Epidermal melanocyte (primary cell): Measurements from ENCODE around the gene DACT1.
"Not testable (repeated sequence)": the region's sequence is repeated elsewhere in the genome, so short reads cannot be mapped to it uniquely, and the experiment has no call there.

ENCODE experiments used
- DNase-seq: peaks from one replicate; pipeline ENCODE4 v3.0.0; 2011; ENCODE audit warnings: low spot score; ENCODE audit not compliant: insufficient read length

Gene DACT1, protein sequence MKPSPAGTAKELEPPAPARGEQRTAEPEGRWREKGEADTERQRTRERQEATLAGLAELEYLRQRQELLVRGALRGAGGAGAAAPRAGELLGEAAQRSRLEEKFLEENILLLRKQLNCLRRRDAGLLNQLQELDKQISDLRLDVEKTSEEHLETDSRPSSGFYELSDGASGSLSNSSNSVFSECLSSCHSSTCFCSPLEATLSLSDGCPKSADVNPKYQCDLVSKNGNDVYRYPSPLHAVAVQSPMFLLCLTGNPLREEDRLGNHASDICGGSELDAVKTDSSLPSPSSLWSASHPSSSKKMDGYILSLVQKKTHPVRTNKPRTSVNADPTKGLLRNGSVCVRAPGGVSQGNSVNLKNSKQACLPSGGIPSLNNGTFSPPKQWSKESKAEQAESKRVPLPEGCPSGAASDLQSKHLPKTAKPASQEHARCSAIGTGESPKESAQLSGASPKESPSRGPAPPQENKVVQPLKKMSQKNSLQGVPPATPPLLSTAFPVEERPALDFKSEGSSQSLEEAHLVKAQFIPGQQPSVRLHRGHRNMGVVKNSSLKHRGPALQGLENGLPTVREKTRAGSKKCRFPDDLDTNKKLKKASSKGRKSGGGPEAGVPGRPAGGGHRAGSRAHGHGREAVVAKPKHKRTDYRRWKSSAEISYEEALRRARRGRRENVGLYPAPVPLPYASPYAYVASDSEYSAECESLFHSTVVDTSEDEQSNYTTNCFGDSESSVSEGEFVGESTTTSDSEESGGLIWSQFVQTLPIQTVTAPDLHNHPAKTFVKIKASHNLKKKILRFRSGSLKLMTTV

GRCh38 chr14:58637391-58638230 lies at the start of gene DACT1:
TSS of gene DACT1 (plus strand) at chr14:58637962. CDS start at chr14:58638203, 241 bp downstream.
- no peak for DNase-seq

DNA sequence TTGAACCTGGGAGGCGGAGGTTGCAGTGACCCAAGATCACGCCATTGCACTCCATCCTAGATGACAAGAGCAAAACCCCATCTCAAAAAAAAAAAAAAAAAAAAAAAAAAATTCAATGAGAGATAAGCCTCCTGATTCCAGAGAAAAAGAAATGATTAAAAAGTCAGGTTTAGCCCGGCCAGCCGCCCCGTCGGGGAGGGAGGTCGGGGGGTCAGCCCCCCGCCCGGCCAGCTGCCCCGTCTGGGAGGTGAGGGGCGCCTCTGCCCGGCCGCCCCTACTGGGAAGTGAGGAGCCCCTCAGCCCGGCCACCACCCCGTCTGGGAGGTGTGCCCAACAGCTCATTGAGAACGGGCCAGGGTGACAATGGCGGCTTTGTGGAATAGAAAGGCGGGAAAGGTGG lies 49.4 kb upstream of the DACT1 start:
- DNase-seq = not testable (repeated sequence)

GRCh38 chr14:58593977-58594376 lies 43.8 kb upstream of the DACT1 start:
- no peak for DNase-seq

GRCh38 chr14:58597041-58597440 lies 40.7 kb upstream of the DACT1 start:
- no peak for DNase-seq

DNA sequence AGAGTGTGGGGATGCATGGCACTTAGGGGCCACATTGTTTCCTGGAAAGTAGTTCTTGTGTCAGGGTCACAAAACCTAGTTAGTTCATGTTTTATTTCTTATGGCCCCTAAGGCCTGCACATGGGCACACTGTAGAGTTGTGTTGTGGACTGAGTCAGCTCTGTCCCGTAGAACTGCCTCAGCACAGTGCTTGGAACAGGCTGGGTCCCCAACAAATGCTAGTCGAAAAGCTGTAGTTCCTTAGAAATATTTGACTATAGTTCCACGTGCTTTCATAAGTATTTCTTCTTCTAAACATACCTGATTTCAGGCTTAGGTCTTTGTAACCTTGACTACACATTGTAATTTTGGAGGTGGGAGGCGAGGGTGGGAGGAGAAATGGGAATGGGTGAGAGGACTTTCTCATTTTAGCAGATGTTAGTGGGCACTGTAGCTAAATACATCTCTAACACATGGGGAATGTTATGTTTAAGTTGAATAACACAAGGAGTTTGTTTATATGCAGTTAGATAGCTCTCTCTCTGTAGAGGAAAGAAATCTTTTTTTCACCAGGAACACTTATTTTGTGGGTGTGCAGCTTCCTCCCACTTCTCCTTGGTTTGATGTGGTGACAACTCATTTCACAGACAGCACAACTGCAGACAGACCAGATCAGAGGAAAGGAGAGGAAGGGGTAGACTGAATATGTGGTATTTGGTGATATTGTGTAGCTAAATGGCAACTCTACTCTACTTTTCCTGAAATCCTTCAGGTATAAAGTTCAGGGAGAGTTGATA lies 39.5 kb upstream of the DACT1 start:
- no peak for DNase-seq

GRCh38 chr14:58598804-58599525 lies 38.8 kb upstream of the DACT1 start:
- no peak for DNase-seq

GRCh38 chr14:58599707-58600106 lies 38.1 kb upstream of the DACT1 start:
- DNase-seq = no peak

GRCh38 chr14:58605465-58605864 lies 32.3 kb upstream of the DACT1 start:
- no peak for DNase-seq

DNA sequence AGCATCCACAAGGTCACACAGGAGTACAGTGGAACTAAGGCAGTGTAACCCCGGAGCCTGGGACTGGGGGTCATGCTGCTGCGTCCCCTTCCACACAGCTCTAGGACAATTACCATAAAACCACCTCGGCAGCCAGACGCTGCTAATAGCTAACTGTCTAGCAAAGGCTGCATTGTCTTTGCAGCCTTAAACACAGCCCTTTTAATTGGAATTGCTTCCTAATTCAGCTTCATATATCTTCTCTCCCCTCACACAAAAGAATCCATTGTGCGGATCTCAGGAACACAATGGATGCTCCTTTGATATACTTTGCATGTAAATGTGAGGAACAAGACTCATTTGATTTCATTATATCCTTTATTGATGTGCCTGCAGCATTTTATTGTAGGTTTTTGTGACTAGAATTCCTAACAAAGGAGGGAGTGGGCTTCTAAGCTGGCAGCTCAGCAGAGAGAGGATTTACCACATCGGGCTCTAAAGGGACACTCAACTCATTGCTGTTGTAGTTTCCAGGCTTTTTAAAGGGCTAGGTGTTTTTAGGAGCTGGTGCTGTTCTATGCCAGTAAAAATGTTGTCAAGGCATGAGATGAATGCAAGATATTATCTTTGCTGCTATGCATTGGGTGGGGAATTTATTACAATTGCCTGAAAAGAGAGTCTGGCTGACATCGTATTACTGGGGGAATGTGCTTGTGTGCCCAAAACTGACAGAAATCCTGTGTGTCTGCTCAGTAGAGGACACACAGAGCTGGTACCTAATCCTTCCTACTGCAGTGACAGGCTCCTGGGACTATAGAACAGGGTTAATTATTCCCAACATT lies 30.4 kb upstream of the DACT1 start:
- no peak for DNase-seq

GRCh38 chr14:58607952-58608317 lies 29.8 kb upstream of the DACT1 start:
- DNase-seq = no peak

DNA sequence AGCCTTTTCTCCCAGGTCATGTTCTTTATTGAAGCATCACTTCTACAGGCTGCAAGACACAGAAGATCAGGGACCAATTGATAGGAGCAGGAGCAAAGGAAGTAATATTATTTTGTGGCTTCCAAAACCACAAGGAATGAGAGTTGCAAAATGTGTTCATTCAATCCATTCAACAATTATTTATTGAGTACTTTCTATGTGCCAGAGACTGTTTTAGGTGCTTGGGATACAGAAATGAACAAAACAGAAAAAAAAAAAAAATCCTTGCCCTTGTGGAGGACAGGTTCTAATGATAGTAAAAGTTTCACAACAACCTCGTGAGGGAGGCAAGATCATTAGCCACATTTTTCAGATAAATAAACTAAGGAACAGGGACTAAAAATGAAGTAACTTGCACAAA lies 20.1 kb upstream of the DACT1 start:
- DNase-seq = no peak

GRCh38 chr14:58620011-58620410 lies 17.8 kb upstream of the DACT1 start:
- no peak for DNase-seq

DNA sequence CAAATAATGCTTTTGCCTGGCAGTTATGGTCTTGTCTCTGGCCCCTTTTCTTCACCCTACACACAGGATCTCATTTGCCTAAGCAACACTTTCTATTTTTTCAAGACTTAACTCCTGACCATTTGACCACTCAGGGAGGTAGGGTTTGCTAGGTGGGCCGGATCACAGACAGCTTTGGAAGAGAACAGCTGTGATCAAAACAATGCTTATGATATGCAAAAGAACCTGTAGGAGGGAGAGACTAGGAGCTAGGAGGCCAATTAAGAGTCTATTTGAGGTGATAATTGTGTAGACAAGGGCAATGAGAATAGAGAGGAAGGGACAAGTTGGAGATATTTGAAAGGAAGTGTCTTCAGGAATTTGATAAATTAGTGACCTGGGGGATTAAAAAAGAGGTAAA lies 12.3 kb upstream of the DACT1 start:
- DNase-seq = no peak

DNA sequence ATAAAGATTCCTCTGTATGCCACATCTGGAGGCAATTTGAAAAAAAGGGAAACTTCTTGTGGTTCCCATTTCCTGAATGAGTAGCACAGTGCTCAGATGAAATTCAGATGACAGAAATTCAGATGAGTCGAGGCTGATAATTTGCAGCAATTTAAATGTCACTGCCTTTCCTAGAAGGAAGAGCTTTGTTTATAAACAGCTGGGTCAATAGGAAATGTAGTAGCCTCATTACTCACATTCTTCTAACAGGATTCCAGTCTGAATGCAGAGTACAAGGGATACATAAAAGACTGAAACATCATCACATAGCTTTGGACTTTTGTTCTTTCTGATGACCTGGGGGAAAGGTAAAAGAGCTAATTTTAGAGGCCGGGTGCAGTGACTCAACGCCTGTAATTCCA lies 11.3 kb upstream of the DACT1 start:
- no peak for DNase-seq

DNA sequence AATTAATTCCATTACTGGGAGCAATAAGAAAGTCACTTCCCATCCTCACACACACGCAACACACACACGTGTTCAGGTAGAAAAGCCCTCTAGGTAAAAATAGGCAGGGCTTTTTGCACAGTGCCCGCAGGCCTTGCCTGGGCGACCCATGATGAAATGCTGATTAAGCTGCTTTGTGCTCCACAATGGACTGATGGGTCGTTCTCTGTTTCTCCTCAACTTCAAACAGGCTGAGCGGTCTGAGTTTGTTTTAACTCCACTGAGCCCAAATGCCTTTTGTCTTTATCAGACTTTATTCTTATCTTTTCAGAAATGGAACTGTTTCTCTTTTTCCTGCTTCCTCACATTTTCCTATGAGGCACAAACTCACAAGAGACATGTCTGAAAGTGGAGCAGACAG lies 9.4 kb upstream of the DACT1 start:
- no peak for DNase-seq

DNA sequence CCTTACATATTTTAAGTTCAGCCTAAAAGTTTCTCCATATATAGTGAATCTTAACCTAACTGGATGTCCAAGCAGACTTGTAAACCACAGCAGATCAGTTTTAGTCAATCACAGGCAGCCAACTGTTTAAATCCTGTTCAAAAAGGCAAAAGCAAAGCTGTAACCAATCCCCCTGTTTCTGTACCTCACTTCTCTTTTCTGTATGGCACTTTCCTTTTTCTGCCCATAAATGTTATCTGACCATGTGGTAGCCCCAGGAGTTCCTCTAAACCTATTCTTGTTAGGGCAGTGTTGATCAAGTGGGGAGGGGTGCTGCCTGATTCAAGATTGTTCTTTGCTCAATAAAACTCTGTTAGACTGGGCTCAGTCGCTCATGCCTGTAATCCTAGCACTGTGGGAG lies 8.5 kb upstream of the DACT1 start:
- no peak for DNase-seq

DNA sequence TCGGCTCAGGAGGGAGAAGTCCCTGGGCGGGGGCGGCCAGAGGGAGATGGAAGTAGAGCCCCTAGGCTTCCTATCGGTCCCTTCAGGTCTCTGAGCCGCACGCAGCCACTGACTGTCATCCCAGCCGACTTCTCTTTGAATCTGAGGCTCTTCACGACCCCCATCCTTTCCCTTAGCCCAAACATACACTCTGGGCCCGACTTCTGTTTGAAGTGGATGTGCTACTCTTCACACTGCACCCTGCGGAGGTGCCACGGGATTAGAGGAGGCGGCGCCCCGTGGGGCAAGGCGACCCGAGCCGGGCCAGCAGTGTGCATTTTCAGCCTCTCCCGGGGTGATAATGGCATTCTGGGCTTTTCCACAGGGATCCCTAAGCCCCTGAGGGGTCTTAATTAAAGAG lies 6.0 kb upstream of the DACT1 start:
- no peak for DNase-seq

- DNase-seq = no peak
Measured at GRCh38 chr14:58633831-58634230, 3.9 kb upstream of the DACT1 start.

GRCh38 chr14:58634406-58635090 lies 3.2 kb upstream of the DACT1 start:
- no peak for DNase-seq
